Heart right ventricle (tissue), 16 donors: ENCODE results near the gene BPIFB2. TPM values are rescaled to one million over a fixed set of nuclear protein-coding genes. Genes with fewer than 3 reads are reported as not detected.

ENCODE experiments used
- ATAC-seq, 8 donors: fragments of 200-7000 bp; cut with Tn5 transposase; one replicate each; pipeline ENCODE4 v1.9.1; 2020; ENCODE audit warnings: mild to moderate bottlenecking in 8 of 8, moderate library complexity in 8 of 8, moderate number of reproducible peaks in 1 of 8
- DNase-seq, 2 donors: peaks; one replicate each; pipeline ENCODE4 v3.0.0-alpha.2; 2020
- H3K27ac ChIP-seq, 10 donors: fragments of 200-600 bp; sonication (generic) in 2 of 10; one replicate each; pipeline versions ENCODE4 v1.5.0 to v1.8.0; 2020 to 2022; ENCODE audit warnings: mild to moderate bottlenecking in 3 of 10
- H3K27me3 ChIP-seq, 7 donors: fragments of 200-600 bp; one replicate each; pipeline ENCODE4 v1.8.0; 2021 to 2022; ENCODE audit warnings: mild to moderate bottlenecking in 2 of 7
- H3K36me3 ChIP-seq, 9 donors: fragments of 200-600 bp; sonication (generic) in 1 of 9; one replicate each; pipeline versions ENCODE4 v1.5.0 to v1.8.0; 2020 to 2022; ENCODE audit warnings: mild to moderate bottlenecking in 2 of 9
- H3K4me1 ChIP-seq, 9 donors: fragments of 200-600 bp; sonication (generic) in 1 of 9; one replicate each; pipeline versions ENCODE4 v1.5.0 to v1.8.0; 2020 to 2022; ENCODE audit warnings: mild to moderate bottlenecking in 4 of 9
- H3K4me3 ChIP-seq, 10 donors: fragments of 200-600 bp; sonication (generic) in 2 of 10; one replicate each; pipeline versions ENCODE4 v1.5.0 to v1.8.0; 2020 to 2022; ENCODE audit warnings: mild to moderate bottlenecking in 7 of 10, moderate library complexity in 2 of 10
- H3K9me3 ChIP-seq, 11 donors: fragments of 200-600 bp in 10 of 11; sonication (generic) in 2 of 11; one replicate each; pipeline versions ENCODE4 v1.5.0 to v1.8.0; 2013 to 2022; ENCODE audit warnings: mild to moderate bottlenecking in 2 of 11, control low read depth in 1 of 11, moderate library complexity in 1 of 11
- CTCF ChIP-seq, 9 donors: fragments of 200-600 bp; sonication (generic) in 2 of 9; IDR thresholded peaks; one replicate each; pipeline versions ENCODE4 v1.5.0 to v1.8.0; 2021 to 2022; ENCODE audit warnings: antibody characterized with exemption in 9 of 9, mild to moderate bottlenecking in 5 of 9, moderate library complexity in 1 of 9
- WGBS, 2 donors: extraction: QIAGEN DNeasy Blood & Tissue Kit; methylation state at CpG; one replicate each; pipeline ENCODE4 v1.1.7; 2013; ENCODE audit warnings: inconsistent platforms in 1 of 2; 5-methylcytosine and 5-hydroxymethylcytosine counted together
- intact Hi-C, 10 donors: fragments of 100-400 bp; cut with DNase I; formaldehyde crosslinking; loops; one replicate each; pipeline versions ENCODE4 v1.11.1 to v1.14.2; 2022
- polyA plus RNA-seq, 2 donors: library from polyadenylated mRNA; stranded (reverse); fragments of 200-250 nt; gene quantifications; one replicate each; pipeline ENCODE4 v1.2.3, GENCODE V29; 2013
- total RNA-seq, 10 donors: library from RNA; stranded (reverse); fragmentation: NEBNext Ultra II Directional in 3 of 10; extraction: Animal tissue kit (Norgen Biotek cat#: 25700) in 3 of 10; gene quantifications; one replicate each; pipeline versions ENCODE4 v1.2.1 to v1.2.4, GENCODE V29; 2021 to 2023
- donor health status: Arrhythmogenic right ventricular cardiomyopathy.
- donor health status: ischemic (EF 13 %, LVEDD 7.1; RV severe dilation, severe dysfunction).
- donor health status: healthy with polysubstance abuse.
- donor health status: DM: no; HTN: yes; CAD: no.
- donor health status: DM: no; HTN: no; CAD: no.
- donor health status: ischemic (EF 25% LVEDD 6.9; RV normal size, moderate dysfunction).
- donor health status: ischemic (EF 25% LVEDD 5.7; RV mildly dilated, moderate dysfunction).
- donor health status: healthy.
- donor health status: DM: yes; HTN: yes; CAD: no.
- donor health status: Ischemic cardiomyopathy.
- donor health status: ischemic (EF 35%, LVEDD 5.7; RV mildly dilated, moderate dysfunction).
- donor health status: nonischemic (EF 11% LVEDD 7.7; RV severe dilation, severe dysfunction).
- donor health status: DM: yes; HTN: yes; CAD: no.
- donor health status: PGD.
- donor health status: ischemic (EF 29% LVEDD 5.4; RV normal size, mild dysfunction).
- donor health status: nonischemic (EF 23%, LVEDD 6.1; RV moderate dilation, normal function).

BPIFB2 gene
- total and polyA plus RNA-seq, 12 donors = not detected

GRCh38 chr20:33023439-33024242 lies 16.1 kb downstream of the BPIFB2 start:
- intact Hi-C loops = no loop called here
- Histone ChIP-seq H3K36me3 (no peaks in the 10 kb centered on the region), H3K27me3 (peaks cover 0 to 10% (median 3%) of the 10 kb centered on the region in 7 donors), H3K9me3 (no peaks in the 10 kb centered on the region), H3K27ac (no peak overlapping the region), H3K4me1 (no peaks in the 10 kb centered on the region), H3K4me3 (no peak overlapping the region)
- no peak for DNase-seq
- no peak for ATAC-seq
- TF ChIP-seq CTCF (IDR thresholded peaks at IDR 0.05) = no peak
- 67 to 77% methylated on average over 6 of the region's 6 CpGs for WGBS, 2 donors

DNA sequence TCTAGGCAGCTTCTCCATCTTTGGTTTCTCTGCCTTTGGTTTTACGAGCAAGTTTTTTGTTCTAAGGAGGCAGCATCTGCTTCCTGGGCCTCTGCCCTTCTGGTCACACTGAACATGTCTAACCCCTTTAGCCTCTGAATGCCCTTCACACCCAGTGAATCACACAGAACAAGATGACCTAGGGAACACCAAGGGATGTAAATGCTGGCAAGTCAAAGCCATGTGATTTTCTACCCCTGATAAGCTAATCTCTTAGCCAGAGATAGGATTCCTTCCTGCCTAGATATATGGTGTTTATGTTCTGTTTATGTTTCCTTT lies 16.7 kb downstream of the BPIFB2 start:
- no peaks in the 10 kb centered on the region for H3K36me3 ChIP-seq
- H3K4me1 ChIP-seq = no peaks in the 10 kb centered on the region
- H3K27me3 ChIP-seq = peaks cover 0 to 14% (median 6%) of the 10 kb centered on the region in 7 donors
- DNase-seq = no peak
- no peak for TF ChIP-seq CTCF (IDR thresholded peaks at IDR 0.05)
- H3K9me3 ChIP-seq = no peaks in the 10 kb centered on the region
- 47 to 69% methylated on average over 1 of the region's 1 CpG for WGBS, 2 donors
- H3K4me3 ChIP-seq = no peak overlapping the region
- ATAC-seq = no peak
- intact Hi-C loops = no loop called here
- H3K27ac ChIP-seq = no peak overlapping the region

GRCh38 chr20:33024609-33025317 lies 17.3 kb downstream of the BPIFB2 start:
- 71 to 74% methylated on average over 5 of the region's 5 CpGs for WGBS, 2 donors
- DNase-seq (no peak), ATAC-seq (no peak)
- Histone ChIP-seq H3K27ac (no peak overlapping the region), H3K9me3 (no peaks in the 10 kb centered on the region), H3K36me3 (no peaks in the 10 kb centered on the region), H3K4me1 (no peaks in the 10 kb centered on the region), H3K27me3 (peaks cover 0 to 14% (median 10%) of the 10 kb centered on the region in 7 donors), H3K4me3 (no peak overlapping the region)
- TF ChIP-seq CTCF (IDR thresholded peaks at IDR 0.05) = no peak
- intact Hi-C loops = no loop called here

DNA sequence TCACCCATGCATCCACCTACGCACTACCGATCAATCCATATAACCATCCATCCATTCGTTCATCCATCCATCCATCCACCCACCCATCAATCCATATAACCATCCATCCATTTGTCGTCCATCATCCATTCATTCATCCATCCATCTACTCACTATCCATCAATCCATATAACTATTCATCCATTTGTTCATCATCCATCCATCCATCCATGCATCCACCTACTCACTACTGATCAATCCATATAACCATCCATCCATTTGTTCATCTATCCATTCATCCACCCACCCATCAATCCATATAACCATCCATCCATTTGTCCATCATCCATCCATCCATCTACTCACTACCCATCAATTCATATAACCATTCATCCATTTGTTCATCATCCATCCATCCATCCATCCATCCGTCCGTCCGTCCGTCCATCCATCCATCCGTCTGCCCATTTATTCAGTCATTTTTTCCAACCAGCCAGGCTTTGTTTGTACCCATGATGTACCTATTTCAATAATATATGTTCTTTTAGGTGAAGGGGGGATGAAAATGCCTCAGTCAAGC lies 17.9 kb downstream of the BPIFB2 start:
- no peak for TF ChIP-seq CTCF (IDR thresholded peaks at IDR 0.05)
- no peak for ATAC-seq

More for the DNA sequence above, 17.9 kb downstream of the BPIFB2 start:
- Histone ChIP-seq H3K4me3 (no peak overlapping the region), H3K36me3 (no peaks in the 10 kb centered on the region), H3K27me3 (peaks cover 0 to 14% (median 10%) of the 10 kb centered on the region in 7 donors), H3K4me1 (no peaks in the 10 kb centered on the region), H3K9me3 (no peaks in the 10 kb centered on the region), H3K27ac (no peak overlapping the region)
- WGBS, 2 donors = 48 to 52% methylated on average over 9 of the region's 9 CpGs
- DNase-seq = no peak
- intact Hi-C loops = no loop called here
